Naive thymus-derived CD4-positive, alpha-beta T cell (primary cell): ENCODE data around the gene GABPB2. TPM values are rescaled to one million over a fixed set of nuclear protein-coding genes. Genes with fewer than 3 reads are reported as not detected.

ENCODE experiments used
- ATAC-seq: fragments of 150-1000 bp; cut with Tn5 transposase; 2 replicates; pipeline ENCODE4 v1.10.0; 2021; ENCODE audit warnings: mild to moderate bottlenecking, moderate library complexity
- CTCF ChIA-PET: fragments of 350-600 bp; sonication (Branson Sonifier 250); formaldehyde crosslinking; loops from one replicate; lab custom pipeline; 2021; ENCODE audit warnings: antibody characterized with exemption; lab: Charles Lee
- POLR2A ChIA-PET: fragments of 350-600 bp; sonication (Branson Sonifier 250); formaldehyde crosslinking; loops from one replicate; lab custom pipeline; 2021; ENCODE audit warnings: antibody characterized with exemption, inconsistent platforms; lab: Charles Lee
- DNase-seq, 9 donors: peaks; one replicate each; pipeline versions ENCODE4 v3.0.0 to v3.0.0-alpha.2; 2020 to 2022; ENCODE audit warnings: mixed read lengths in 1 of 9
- H3K27ac ChIP-seq: one replicate; pipeline ENCODE4 v1.7.0; 2013; ENCODE audit warnings: mild to moderate bottlenecking, low read depth, low read length, moderate library complexity
- H3K27me3 ChIP-seq, 2 donors: one replicate each; pipeline ENCODE4 v1.7.0; 2013; ENCODE audit warnings: low read length in 2 of 2, mild to moderate bottlenecking in 2 of 2, moderate library complexity in 2 of 2; ENCODE audit not compliant: control insufficient read depth in 2 of 2, insufficient read depth in 2 of 2
- H3K36me3 ChIP-seq, 3 experiments: 1 replicate in 2 of 3; 2 replicates in 1 of 3; pipeline ENCODE4 v1.7.0; 2013; ENCODE audit warnings: low read length in 3 of 3, mild to moderate bottlenecking in 3 of 3, moderate library complexity in 1 of 3; ENCODE audit not compliant: insufficient read depth in 3 of 3, control insufficient read depth in 2 of 3
- H3K4me1 ChIP-seq, 2 donors: one replicate each; pipeline ENCODE4 v1.7.0; 2013; ENCODE audit warnings: low read length in 2 of 2, mild to moderate bottlenecking in 2 of 2, moderate library complexity in 1 of 2; ENCODE audit not compliant: control insufficient read depth in 2 of 2, insufficient read depth in 2 of 2
- H3K4me3 ChIP-seq: 2 replicates; pipeline ENCODE4 v1.7.0; 2013; ENCODE audit warnings: mild to moderate bottlenecking, low read length
- H3K9me3 ChIP-seq, 3 experiments: 1 replicate in 2 of 3; 2 replicates in 1 of 3; pipeline ENCODE4 v1.7.0; 2013; ENCODE audit warnings: low read length in 3 of 3; ENCODE audit not compliant: control insufficient read depth in 2 of 3
- H3K27ac Mint-ChIP-seq, 9 donors: one replicate each; pipeline ENCODE4 v1.8.0; 2020 to 2022; ENCODE audit warnings: mixed read lengths in 9 of 9, mild to moderate bottlenecking in 8 of 9, moderate library complexity in 5 of 9, inconsistent platforms in 2 of 9
- H3K27me3 Mint-ChIP-seq, 5 donors: one replicate each; pipeline ENCODE4 v1.8.0; 2021 to 2022; ENCODE audit warnings: mixed read lengths in 5 of 5, mild to moderate bottlenecking in 1 of 5
- H3K36me3 Mint-ChIP-seq, 5 donors: one replicate each; pipeline ENCODE4 v1.8.0; 2020 to 2022; ENCODE audit warnings: mixed read lengths in 5 of 5, mild to moderate bottlenecking in 3 of 5, inconsistent platforms in 1 of 5
- H3K4me1 Mint-ChIP-seq, 7 donors: one replicate each; pipeline ENCODE4 v1.8.0; 2020 to 2022; ENCODE audit warnings: mixed read lengths in 7 of 7, mild to moderate bottlenecking in 3 of 7, inconsistent platforms in 1 of 7
- H3K4me3 Mint-ChIP-seq, 10 donors: one replicate each; pipeline ENCODE4 v1.8.0; 2020 to 2022; ENCODE audit warnings: mild to moderate bottlenecking in 10 of 10, mixed read lengths in 10 of 10, moderate library complexity in 6 of 10, inconsistent platforms in 2 of 10
- H3K9me3 Mint-ChIP-seq, 11 donors: one replicate each; pipeline ENCODE4 v1.8.0; 2020 to 2022; ENCODE audit warnings: mixed read lengths in 11 of 11, mild to moderate bottlenecking in 4 of 11, inconsistent platforms in 1 of 11, moderate library complexity in 1 of 11
- intact Hi-C, 2 donors: fragments of 100-400 bp; cut with micrococcal nuclease; formaldehyde crosslinking; loops; one replicate each; pipeline ENCODE4 v1.15.1; 2023
- polyA plus RNA-seq, 2 donors: library from polyadenylated mRNA; unstranded; fragments of 300-500 nt; fragmentation: Illumina TruSeq; gene quantifications; one replicate each; pipeline ENCODE4 v1.2.3, GENCODE V29; 2021
- total RNA-seq, 6 experiments: library from RNA in 5 of 6; stranded (reverse) in 5 of 6; gene quantifications; 1 replicate in 5 of 6; 2 replicates in 1 of 6; pipeline ENCODE4 v1.2.3 and lab custom pipeline; 2021 to 2026

The GABPB2 gene
- total and polyA plus RNA-seq, 7 experiments from 2014 or later = 9.6 to 42.2 (median 30.9) TPM

DNA sequence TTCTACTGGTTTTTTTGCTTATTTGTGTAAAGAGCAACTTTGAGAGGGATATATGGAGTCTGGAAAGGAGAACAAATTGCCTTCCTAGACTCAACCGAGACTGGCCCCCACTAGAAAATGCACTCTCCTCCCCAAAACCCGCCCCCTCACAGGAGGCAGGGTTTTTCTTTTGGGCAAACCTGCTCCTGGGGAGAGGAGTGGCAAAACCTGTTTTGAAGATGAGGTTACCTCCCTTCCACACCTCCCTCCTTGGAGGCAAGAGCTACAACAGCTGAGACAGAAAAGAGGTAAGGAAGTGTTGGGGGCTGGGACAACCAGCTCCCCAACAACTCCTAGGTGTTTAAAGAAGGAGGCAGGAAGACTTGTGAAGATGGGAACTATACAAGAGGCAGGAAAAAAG lies 34.2 kb upstream of the GABPB2 start, which contains the start of gene BNIPL:
TSS of gene BNIPL (plus strand) at position 231 of the 400 bp plus-strand sequence. CDS start at position 371, 140 bp downstream.
- no peaks in the 10 kb centered on the region for H3K27me3 ChIP-seq
- Mint-ChIP-seq H3K27me3 (no peaks in the 10 kb centered on the region), H3K36me3 (peaks cover 15 to 36% (median 22%) of the 10 kb centered on the region in 5 donors), H3K4me3 (no peak within 1 kb of the TSS), H3K4me1 (peaks cover 5 to 33% (median 19%) of the 10 kb centered on the region in 7 donors), H3K9me3 (no peaks in the 10 kb centered on the region), H3K27ac (peak within 1 kb of the TSS; percentile 47 to 82 (median 68))
- H3K27ac ChIP-seq = no peak within 1 kb of the TSS
- CTCF ChIA-PET = interaction anchor here (1.0 kb wide), 2 partner anchors 20 to 23 kb away, joined by 3 to 4 read pairs; partner anchors contain the start of gene CDC42SE1
- intact Hi-C loops = no loop called here
- H3K4me1 ChIP-seq = no peaks in the 10 kb centered on the region
- no peaks in the 10 kb centered on the region for H3K9me3 ChIP-seq
- DNase-seq = no peak
- no peak within 1 kb of the TSS for H3K4me3 ChIP-seq
- ATAC-seq = no peak
- POLR2A ChIA-PET = interaction anchor here (1.1 to 3.1 kb wide), 4 partner anchors 11 to 22 kb away, joined by 3 to 7 read pairs (median 5); partner anchors contain the start of gene C1orf56
- H3K36me3 ChIP-seq = peaks cover 0 to 28% (median 8%) of the 10 kb centered on the region in 3 experiments

- H3K9me3 Mint-ChIP-seq = no peaks in the 10 kb centered on the region
- H3K4me1 Mint-ChIP-seq = peaks cover 5 to 33% (median 17%) of the 10 kb centered on the region in 7 donors
- H3K27me3 Mint-ChIP-seq = no peaks in the 10 kb centered on the region
- DNase-seq (no peak), ATAC-seq (no peak)
- H3K27me3 ChIP-seq = no peaks in the 10 kb centered on the region
- ChIA-PET CTCF (interaction anchor here (0.5 to 1.3 kb wide), 4 partner anchors 13 to 63 kb away, joined by 3 to 5 read pairs (median 4); partner anchors contain the start of gene MLLT11), POLR2A (interaction anchor here (1.1 to 3.1 kb wide), 5 partner anchors 10 to 21 kb away, joined by 3 to 7 read pairs (median 4); partner anchors contain the start of gene C1orf56)
- peaks cover 0 to 23% (median 8%) of the 10 kb centered on the region in 3 experiments for H3K36me3 ChIP-seq
- H3K9me3 ChIP-seq = no peaks in the 10 kb centered on the region
- H3K36me3 Mint-ChIP-seq = peaks cover 15 to 34% (median 20%) of the 10 kb centered on the region in 5 donors
- peak overlapping the region in 8 of 9 donors; percentile 34 to 82 (median 64) for H3K27ac Mint-ChIP-seq
- no peak overlapping the region for H3K4me3 ChIP-seq
- no peak overlapping the region for H3K4me3 Mint-ChIP-seq
- intact Hi-C loops = no loop called here
- no peak overlapping the region for H3K27ac ChIP-seq
- H3K4me1 ChIP-seq = no peaks in the 10 kb centered on the region
These were observed 33.5 kb upstream of the GABPB2 start for GRCh38 chr1:151037032-151037431.

DNA sequence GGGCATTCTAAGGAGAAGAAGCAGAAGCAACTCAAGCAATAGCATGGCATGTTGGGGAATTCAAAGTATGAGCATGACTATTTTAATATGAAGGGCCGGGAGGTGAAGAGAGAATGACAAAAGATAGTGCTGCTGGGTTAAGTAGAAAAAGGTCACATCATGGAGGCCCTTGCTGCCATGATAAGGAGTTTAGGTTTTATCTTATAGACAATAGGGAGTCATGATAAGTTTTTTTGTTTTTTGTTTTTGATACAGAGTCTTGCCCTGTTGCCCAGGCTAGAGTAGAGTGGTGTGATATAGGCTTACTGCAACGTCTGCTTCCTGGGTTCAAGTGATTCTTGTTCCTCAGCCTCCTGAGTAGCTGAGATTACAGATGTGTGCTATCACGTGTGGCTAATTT lies 31.0 kb upstream of the GABPB2 start:
- intact Hi-C loops = no loop called here
- CTCF ChIA-PET = no interaction called here
- no peak overlapping the region for H3K4me3 Mint-ChIP-seq

DNA sequence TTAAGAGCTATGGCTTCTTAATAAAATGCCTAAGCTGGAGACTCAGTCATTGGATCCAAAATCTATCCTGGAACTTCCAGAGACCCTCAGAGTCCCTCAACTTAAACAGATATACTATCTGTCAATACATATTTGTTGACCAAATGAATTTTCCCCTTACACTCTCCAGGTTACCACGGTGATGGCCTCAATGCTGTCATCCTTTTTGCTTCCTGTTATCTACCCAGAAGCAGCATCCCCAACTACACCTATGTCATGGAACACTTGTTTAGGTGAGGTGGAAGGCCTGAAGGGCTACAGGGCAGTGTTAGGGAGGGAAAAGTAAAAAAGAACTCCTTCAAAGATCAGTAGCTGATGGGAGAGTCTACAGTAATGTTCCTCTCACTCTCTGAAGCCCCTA lies 27.4 kb upstream of the GABPB2 start:
- no peak overlapping the region for H3K4me3 ChIP-seq
- Mint-ChIP-seq H3K27ac (peak overlapping the region in 6 of 9 donors; percentile 6 to 76 (median 48)), H3K4me3 (no peak overlapping the region), H3K27me3 (no peaks in the 10 kb centered on the region), H3K9me3 (no peaks in the 10 kb centered on the region), H3K4me1 (peaks cover 22 to 51% (median 35%) of the 10 kb centered on the region in 7 donors), H3K36me3 (peaks cover 3 to 19% (median 8%) of the 10 kb centered on the region in 5 donors)
- H3K9me3 ChIP-seq = no peaks in the 10 kb centered on the region
- ATAC-seq (no peak), DNase-seq (peak in 1 of 9 donors; percentile 10)
- H3K4me1 ChIP-seq = peaks cover 5 to 17% of the 10 kb centered on the region in 2 donors
- H3K27me3 ChIP-seq = no peaks in the 10 kb centered on the region
- no peak overlapping the region for H3K27ac ChIP-seq
- ChIA-PET CTCF (interaction anchor here (0.6 to 2.9 kb wide), 6 partner anchors 10 to 73 kb away, joined by 3 to 17 read pairs (median 4); partner anchors contain the start of gene CDC42SE1), POLR2A (interaction anchor here (0.6 to 12.0 kb wide), 7 partner anchors 12 to 121 kb away, joined by 3 to 253 read pairs (median 4); partner anchors contain the start of genes CDC42SE1 and MLLT11)
- intact Hi-C loops = no loop called here
- H3K36me3 ChIP-seq = no peaks in the 10 kb centered on the region

More for the DNA sequence above, 31.0 kb upstream of the GABPB2 start:
- POLR2A ChIA-PET = interaction anchor here (0.6 to 2.7 kb wide), 3 partner anchors 9 to 15 kb away, joined by 3 to 9 read pairs (median 6); partner anchors contain the start of gene C1orf56
- peaks cover 15 to 49% (median 24%) of the 10 kb centered on the region in 7 donors for H3K4me1 Mint-ChIP-seq
- ATAC-seq (no peak), DNase-seq (no peak)
- Histone ChIP-seq H3K9me3 (no peaks in the 10 kb centered on the region), H3K27me3 (no peaks in the 10 kb centered on the region), H3K4me3 (no peak overlapping the region), H3K27ac (no peak overlapping the region), H3K4me1 (peaks cover 0 to 3% of the 10 kb centered on the region in 2 donors), H3K36me3 (peaks cover 0 to 9% (median 2%) of the 10 kb centered on the region in 3 experiments)
- H3K27me3 Mint-ChIP-seq = no peaks in the 10 kb centered on the region
- H3K27ac Mint-ChIP-seq = peak overlapping the region in 1 of 9 donors; percentile 34
- H3K36me3 Mint-ChIP-seq = peaks cover 9 to 29% (median 21%) of the 10 kb centered on the region in 5 donors
- H3K9me3 Mint-ChIP-seq = no peaks in the 10 kb centered on the region

GRCh38 chr1:151047591-151047924 lies 23.0 kb upstream of the GABPB2 start, which contains the start of gene C1orf56:
TSS of gene C1orf56 (plus strand) at chr1:151047751. CDS start at chr1:151047848, 97 bp downstream.
- Mint-ChIP-seq H3K27me3 (no peaks in the 10 kb centered on the region), H3K9me3 (no peaks in the 10 kb centered on the region), H3K4me1 (peaks cover 35 to 89% (median 71%) of the 10 kb centered on the region in 7 donors), H3K36me3 (peaks cover 0 to 19% (median 16%) of the 10 kb centered on the region in 5 donors), H3K27ac (peak within 1 kb of the TSS; percentile 84 to 98 (median 93)), H3K4me3 (peak within 1 kb of the TSS; percentile 85 to 91 (median 90))
- Histone ChIP-seq H3K36me3 (peaks cover 0 to 11% (median under 1%) of the 10 kb centered on the region in 3 experiments), H3K9me3 (no peaks in the 10 kb centered on the region), H3K27ac (peak within 1 kb of the TSS; percentile 81), H3K27me3 (no peaks in the 10 kb centered on the region), H3K4me3 (peak within 1 kb of the TSS; percentile 73), H3K4me1 (peaks cover 15 to 33% of the 10 kb centered on the region in 2 donors)
- POLR2A ChIA-PET = interaction anchor here (0.7 to 12.0 kb wide), 16 partner anchors 9 to 121 kb away, joined by 3 to 253 read pairs (median 5); partner anchors contain the start of genes BNIPL, CDC42SE1, GABPB2 and MINDY1
- DNase-seq (peak in 8 of 9 donors; percentile 38 to 59 (median 52)), ATAC-seq (peak; percentile 62)
- intact Hi-C loops = loop anchor here (2.0 kb wide), 1 partner anchor 13 kb away; the partner anchor contains the start of gene MLLT11 (in 2 of the 2)
- CTCF ChIA-PET = interaction anchor here (1.1 to 3.6 kb wide), 4 partner anchors 11 to 109 kb away, joined by 4 to 38 read pairs (median 8); partner anchors contain the start of genes CDC42SE1, MLLT11 and TNFAIP8L2
